Measurements from ENCODE around the gene CD300LF.

Gene CD300LF

DNA sequence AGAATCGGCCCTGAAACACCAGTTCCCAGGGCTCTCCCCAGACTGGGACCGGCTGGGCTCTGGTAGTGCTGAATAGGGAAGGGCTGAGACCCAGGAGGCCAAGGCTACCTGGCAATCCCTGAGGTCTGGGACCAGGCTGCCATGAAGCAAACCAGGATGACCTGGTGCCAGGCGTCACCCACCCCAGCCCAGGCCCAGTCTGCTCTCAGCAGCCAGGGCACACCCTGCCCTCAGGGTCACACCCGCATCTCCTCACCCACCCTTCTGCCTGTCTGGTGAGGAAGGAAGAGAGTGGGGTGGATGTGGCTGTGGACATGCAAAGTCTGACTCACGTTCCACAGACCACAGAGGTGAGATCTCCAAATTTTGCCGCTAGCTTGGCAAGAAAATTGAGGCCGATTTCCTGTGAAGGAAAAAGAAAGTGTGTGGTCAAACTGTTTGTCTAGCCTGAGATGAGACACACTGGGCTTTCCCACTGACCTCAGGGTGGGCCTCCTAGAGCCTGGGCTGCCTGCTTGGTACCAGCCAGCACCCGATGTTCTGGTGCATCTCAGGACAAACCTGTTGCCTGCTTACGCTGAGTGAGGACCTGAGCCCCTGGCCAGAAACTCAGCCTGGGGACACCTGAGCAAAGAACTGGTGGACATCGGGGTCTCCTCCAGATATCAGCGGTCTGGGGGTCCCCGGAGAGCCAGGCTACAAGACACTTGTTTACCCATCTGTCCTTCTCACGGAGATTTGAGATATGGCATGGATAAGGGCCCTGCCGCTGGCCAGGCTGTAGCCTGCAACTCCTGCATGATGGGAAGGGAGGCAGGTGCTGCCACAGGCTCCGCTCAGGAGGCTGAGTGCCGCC lies 18.0 kb upstream of the CD300LF start:
- in situ Hi-C loops (cut with MboI; ENCODE audit: low sequenced_read_pairs): no loop called here

DNA sequence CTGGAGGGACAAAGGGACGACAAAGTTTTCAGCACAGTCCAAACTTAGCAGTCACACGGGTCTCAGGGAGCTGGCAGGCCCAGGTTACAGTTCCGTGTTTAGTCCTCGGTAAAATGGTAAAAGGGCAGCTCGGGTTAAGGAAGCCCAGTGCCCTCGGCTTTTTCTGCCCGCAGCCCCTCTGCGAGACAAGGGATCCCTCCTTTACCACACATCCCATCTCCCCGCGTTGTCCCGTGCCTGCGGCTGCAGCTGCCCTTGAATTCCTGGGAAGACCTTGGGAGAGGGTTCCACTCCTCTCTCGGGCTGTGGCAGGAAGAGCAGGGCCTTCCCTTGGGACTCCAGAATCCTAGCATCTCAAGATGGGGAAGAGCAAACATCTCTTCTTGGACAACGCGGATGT lies 17.1 kb upstream of the CD300LF start:
- in situ Hi-C loops (cut with MboI; ENCODE audit: low sequenced_read_pairs): no loop called here

DNA sequence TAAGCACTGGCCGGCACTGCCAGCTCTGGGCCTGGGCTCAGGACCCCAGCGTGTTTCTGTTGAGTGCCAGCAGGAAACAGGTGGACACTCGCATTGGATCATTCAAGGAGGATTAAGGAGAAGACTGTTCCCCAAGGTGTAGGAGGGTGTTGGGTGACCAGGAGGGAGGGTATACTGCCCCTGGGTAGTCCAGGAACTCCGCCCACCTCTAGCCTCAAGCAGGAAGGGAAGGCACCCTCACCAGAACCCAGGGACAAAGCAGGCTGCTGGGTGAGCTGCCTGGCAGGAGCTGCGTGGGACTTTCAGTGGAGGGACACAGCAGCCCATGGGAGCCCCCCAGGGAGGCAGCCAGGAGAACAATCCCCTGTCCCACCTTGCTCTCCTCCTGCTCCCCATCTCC lies 16.6 kb upstream of the CD300LF start:
- in situ Hi-C loops (cut with MboI; ENCODE audit: low sequenced_read_pairs): no loop called here

DNA sequence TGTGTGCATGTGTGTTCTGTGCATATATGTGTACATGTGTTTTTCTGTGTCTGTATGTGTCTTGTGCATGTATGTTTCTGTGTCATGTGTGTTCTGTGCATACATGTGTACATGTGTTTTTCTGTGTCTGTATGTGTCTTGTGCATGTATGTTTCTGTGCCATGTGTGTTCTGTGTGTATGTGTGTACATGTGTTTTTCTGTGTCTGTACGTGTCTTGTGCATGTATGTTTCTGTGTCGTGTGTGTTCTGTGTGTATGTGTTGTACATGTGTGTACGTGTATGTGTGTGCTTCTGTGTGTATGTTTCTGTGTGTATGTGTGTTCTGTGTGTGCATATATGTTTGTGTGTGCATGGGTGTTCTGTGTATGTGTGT lies 16.0 kb upstream of the CD300LF start:
- in situ Hi-C loops (cut with MboI; ENCODE audit: low sequenced_read_pairs): no loop called here

DNA sequence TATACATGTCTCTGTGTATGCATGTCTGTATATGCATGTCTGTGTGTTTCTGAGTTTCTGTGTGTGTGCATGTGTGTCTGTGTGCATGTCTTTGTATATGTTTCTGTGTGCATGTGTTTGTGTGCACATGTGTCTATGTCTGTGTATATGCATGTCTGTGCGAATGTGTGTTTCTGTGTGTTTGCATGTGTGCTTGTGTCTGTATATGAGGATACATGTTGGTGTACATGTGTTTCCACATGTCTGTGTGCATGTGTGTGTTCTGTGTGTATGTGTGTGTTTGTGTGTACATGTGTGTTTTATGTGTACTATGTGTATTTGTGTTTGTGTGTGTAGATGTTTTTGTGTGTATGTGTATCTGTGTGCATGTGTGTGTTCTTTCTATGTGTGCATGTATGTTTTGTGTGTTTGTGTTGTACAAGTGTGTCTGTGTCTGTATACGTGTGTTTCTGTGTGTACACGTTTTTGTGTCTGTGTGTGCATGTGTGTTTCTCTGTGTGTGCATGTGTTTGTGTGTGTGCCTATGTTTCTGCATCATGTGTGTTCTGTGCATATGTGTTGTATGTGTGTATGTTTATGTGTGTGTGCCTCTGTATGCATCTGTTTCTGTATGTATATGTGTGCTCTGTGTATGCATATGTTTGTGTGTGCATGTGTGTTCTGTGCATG lies 15.4 kb upstream of the CD300LF start:
- in situ Hi-C loops (cut with MboI; ENCODE audit: low sequenced_read_pairs): no loop called here

DNA sequence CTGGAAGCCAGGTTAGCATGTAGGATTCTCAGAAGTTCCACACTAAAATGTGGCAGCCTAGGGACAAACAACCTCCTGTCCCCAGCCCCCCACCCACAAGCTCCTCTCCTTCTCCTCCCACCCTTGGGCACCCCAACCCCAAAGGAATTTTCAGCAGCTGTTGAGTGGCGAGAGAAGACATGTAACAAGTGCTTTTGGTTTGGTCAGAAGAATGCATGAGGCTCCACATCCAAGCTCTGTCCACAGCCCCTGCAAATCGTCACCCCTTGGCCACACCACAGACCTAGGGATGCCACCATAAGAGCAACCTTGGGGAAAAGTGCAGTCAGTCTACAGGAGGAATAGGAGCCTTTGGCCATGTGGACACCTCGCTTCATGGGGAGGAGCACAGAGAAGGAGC lies 12.4 kb upstream of the CD300LF start:
- in situ Hi-C loops (cut with MboI; ENCODE audit: low sequenced_read_pairs): no loop called here

DNA sequence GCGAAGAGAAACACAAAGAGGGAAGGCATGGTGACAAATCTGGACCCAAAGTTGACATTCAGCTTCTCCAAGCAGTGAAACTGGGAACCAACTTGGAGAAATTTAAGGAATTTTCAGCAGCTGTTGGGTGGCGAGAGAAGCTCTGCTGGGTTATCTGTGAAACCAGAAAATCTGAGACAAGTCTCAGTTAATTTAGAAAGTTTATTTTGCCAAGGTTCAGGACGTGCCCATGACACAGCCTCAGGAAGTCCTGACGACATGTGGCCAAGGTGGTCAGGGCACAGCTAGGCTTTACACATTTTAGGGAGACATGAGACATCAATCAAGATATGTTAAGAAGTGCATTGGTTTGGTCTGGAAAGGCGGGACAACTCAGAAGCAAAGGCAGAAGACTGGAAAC lies 11.2 kb upstream of the CD300LF start:
- in situ Hi-C loops (cut with MboI; ENCODE audit: low sequenced_read_pairs): no loop called here

DNA sequence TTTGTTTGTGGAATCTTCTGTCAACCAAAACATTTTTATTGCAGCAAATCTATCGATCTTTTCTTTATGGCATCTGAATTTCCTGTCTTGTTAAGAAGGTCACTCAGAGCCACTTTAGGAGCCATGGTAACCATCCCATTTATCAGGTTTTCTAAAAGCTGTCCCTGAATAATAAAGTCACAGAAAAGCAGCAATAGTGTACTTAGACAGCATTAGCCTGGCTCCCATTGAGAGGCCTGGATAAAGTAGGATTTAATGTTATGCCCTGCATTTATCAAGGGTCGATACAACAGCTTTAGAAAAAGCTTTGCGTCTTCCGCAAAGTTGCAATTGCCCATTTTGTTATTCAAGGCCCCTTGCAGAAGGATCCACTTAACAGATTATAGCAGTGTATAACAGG lies 10.1 kb upstream of the CD300LF start:
- in situ Hi-C loops (cut with MboI; ENCODE audit: low sequenced_read_pairs): no loop called here

DNA sequence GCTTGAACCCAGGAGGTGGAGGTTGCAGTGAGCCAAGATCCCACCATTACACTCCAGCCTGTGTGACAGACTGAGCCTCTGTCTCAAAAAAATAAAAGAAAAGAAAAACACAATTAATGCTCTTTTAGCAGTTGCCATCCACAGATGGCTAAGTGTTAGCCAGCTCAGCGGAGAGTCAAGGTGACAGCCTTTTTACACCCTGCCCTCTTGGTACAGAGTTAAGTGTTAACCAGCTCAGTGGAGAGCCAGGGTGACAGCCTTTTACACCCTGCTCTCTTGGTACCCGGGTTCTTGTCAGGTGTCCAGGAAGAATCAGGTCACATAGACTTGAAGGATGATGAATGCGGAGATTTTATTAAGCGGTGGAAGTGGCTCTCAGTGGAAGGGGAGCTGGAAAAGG lies 7.8 kb upstream of the CD300LF start:
- in situ Hi-C loops (cut with MboI; ENCODE audit: low sequenced_read_pairs): no loop called here

DNA sequence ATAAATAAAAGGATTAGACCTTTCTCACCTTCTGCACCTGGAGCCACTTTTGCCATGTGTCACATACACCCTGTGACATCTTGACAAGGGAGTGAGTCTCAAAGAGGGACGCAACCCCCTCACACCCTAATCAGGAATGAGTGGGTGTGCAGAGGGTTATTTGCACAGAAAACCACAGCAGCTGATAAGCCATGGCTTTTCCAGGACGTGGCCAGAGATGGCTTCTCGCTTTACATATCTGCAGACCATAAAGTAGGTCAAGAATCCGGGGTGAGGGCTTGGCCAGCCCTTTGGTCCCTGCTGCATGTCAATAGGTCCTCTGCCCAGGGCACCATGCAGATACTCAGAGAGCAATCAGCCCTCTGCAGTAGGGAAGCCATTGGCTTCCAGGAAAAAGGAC lies 2.4 kb upstream of the CD300LF start:
- in situ Hi-C loops (cut with MboI; ENCODE audit: low sequenced_read_pairs): no loop called here

DNA sequence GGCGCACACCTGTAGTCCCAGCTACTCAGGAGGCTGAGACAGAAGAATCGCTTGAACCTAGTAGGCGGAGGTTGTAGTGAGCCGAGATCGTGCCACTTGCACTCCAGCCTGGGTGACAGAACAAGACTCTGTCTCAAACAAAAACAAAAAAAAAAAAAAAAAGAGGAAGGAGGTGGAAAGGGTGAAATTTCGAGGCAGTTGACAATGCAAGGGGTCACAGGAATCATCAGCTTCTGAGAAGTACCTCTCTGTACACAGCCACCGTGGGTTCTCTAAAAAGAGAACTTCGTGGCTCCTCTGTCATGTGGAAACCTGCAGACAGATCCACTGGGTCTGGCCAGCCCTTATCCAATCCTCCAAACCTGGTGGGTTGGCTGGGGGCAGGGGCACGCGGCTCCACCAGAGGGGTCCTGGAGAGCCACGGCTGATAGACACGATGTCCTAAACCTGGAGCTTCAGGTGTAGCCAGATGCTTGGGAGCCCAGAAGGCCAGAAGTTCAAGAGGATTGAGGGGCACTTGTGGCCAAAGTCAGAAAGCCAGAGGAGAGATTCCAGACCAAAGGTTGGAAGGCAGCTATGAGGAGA lies 540 bp upstream of the CD300LF start:
- in situ Hi-C loops (cut with MboI; ENCODE audit: low sequenced_read_pairs): no loop called here

DNA sequence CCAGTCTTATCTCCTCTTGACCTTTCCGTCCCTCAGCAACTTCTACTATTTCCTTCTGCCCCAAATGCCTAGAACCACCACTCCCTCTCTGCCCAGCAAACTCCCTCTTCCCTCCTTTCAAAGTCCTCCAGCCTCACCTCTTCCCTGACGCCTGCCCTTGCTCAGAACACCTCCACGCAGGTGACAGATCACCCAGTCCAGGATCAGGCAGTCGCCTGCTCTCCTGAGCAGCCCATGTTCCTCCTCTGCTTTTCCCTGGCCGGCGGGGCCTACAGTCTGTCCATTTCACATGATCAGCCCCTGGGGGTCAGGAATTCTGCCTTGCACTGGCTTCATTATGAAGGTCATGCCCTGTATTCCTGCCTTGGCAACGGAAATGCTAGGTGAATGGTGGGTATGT lies 422 bp downstream of the CD300LF start:
- in situ Hi-C loops (cut with MboI; ENCODE audit: low sequenced_read_pairs): no loop called here

DNA sequence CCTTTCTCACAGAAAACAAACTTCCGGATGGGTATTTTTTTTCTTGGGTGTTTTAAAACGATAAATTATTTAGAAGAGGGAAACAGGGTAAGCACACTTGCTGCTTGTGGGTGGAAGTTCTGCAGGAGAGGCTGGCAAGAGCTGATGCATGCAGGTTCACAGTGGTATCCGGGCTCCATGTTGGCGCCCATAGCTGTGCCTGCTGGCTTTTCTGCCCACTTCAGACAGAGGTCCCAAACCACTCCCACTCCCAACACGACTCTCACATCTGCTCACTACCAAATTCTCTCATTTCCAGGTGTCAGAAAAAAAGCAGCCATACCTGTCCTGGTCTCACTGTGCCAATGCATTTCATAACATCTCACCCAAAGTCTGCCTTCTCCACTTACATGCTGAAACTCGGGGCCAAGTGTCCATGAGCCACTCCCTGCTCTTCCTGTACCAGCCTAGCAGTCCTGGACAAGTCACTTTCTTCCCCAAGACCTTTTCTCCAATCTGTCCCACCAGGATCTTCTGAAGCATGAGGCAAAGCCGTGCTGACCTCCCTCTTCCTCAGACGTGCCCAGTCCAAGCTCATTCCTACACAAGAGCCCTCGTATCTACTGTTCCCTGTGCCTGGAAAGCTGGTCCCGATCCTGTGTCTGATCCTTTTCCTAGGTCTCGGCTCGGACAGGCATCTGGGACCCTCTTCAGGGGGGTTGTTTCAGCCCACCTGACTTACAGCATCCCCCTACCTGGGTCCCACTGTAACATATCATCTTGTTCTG lies 1.5 kb downstream of the CD300LF start:
- in situ Hi-C loops (cut with MboI; ENCODE audit: low sequenced_read_pairs): no loop called here

DNA sequence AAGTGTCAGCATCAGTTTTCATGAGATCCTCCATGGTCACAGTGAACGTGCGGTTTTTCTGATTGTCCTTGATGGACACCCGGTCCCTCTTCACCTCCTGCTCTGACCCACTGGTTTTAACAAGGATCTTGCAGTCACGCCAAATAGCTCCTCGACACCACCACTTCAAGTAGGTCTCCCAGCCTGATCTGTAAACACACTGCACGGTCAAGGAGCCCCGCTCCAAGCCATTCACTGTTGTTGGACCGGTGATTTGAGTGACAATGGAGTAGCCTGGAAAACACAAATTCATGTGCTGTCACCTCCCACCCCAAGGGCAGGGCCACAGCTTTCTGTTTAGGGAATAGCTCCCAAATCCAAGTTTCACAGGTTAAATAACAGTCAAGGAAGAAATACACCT lies 8.2 kb downstream of the CD300LF start:
- in situ Hi-C loops (cut with MboI; ENCODE audit: low sequenced_read_pairs): no loop called here

DNA sequence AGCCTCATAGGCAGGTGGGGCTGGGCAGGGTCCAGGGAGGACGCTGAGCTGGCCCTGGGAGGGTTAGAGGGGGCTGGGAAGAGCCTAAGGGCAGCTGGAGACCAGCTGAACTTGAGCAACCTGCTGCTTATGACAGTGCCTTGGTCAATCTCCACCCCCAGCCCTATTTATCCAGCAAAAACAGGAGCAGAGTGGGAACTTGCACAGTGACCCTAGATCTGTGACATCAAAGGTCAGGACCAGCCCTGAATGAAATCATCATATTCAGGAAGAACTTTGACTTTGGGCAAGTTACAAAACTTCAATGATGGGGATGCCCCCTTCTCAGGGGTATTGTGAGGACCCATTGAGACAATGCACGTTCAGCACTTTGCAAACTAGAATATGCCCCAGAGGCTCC lies 9.4 kb downstream of the CD300LF start:
- in situ Hi-C loops (cut with MboI; ENCODE audit: low sequenced_read_pairs): no loop called here

DNA sequence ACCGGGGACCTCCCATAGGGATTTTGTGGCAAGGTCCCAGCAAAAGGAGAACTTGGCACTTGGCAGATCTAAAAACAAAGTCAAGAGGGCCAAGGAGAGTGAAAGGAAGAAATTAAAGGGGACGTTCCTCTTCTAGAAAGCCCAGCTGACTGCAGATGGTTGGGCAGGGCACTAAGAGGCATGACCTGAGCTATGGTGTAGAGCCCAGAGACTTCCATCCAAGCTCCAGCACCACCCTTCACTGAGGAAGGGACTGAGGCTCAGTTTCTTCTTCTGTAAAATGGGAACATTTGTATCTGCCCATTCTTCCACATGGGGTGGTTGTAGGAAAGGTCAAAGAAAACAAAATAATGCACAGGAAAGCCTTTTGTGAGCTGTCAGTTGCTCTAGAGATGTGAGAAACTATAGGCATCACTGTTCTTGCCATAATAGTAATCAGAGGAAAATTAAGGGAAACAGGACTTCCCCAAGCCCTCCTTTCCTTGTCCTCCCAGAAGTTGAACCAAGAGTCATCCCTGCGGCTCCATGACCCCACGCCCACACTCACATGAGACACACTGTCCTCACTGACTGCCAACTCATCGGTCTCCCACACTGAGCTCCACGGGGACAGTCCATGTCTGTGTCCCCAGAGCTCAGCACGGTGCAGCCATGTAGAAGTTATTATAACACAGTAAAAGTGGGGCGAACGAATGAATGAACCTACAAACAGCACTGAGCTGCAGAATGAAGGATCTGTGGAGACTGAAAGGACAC lies 10.4 kb downstream of the CD300LF start:
- in situ Hi-C loops (cut with MboI; ENCODE audit: low sequenced_read_pairs): no loop called here

DNA sequence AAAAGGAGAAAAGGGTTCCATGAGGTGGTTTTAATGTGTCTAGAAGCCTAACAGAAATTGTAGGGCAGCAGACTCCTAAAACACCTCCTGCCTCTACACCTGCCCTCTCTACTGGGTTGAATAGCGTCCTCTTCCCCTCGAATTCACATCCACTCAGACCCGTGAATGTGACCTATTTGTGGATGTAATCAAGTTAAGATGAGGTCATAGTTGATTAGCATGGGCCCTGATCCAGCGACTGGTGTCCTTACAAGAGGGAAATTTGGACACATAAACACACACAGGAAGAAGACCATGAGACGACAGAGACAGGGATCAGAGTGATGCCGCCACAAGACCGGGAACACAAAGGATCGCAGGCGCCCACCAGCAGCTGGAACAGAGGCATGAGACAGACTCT lies 13.5 kb downstream of the CD300LF start:
- in situ Hi-C loops (cut with MboI; ENCODE audit: low sequenced_read_pairs): no loop called here

DNA sequence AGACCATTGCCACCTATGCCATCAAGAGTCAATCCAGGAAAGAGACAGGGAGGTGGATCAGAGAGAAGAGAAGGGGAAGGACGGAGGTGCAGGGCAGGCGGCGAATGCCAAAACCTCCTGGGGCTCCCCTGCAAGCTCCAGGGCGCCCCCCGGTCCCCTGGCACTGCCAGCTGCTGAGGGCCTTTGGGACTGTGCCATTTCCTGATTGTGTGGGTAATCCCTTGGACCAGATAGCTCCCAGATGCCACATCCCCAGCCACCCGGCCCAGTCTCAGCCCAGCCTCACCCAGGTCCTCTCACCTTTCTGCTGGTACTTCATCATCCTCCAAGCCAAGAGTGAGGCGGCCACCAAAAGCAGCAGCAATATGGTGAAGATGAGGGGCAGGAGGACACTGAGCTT lies 14.7 kb downstream of the CD300LF start:
- in situ Hi-C loops (cut with MboI; ENCODE audit: low sequenced_read_pairs): no loop called here

DNA sequence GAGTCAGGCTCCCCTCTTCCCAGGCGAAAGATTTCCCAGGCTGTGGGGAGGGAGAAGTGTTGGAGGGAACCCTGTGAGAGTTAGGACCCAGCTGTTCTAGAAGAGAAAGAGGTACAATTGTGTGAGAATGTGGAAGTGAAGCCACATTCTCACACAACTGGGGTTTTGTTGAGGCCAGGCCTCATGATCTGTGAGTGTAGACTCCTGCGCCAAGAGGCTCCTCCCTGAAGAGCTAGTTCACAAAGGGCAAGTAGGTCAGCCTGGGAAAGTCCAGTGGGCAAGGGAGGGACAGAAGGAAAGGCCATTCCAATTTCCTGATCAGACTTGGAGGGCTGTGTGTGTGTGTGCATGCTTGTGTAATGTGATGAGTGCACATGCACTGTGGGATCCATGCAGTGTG lies 15.2 kb downstream of the CD300LF start:
- in situ Hi-C loops (cut with MboI; ENCODE audit: low sequenced_read_pairs): no loop called here

DNA sequence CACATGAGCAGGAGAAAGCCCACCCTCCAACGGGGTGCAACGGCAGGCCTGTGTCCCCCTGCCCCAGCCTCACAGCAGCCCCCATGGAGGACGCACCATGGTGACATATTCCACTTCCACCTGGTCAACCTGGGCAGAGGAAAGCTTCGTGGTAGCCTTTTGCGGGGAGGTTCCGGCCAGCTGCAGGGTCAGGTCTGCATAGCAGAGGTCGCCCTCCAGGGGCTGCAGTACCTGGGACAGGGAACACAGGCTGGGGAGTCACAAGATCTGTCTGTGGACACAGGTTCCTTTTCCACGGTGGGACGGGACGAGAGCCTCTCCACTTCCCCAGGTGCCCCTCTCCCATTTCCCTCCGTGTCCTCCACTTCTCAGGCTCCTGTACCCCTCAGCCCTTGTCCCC lies 17.1 kb downstream of the CD300LF start:
- in situ Hi-C loops (cut with MboI; ENCODE audit: low sequenced_read_pairs): no loop called here

DNA sequence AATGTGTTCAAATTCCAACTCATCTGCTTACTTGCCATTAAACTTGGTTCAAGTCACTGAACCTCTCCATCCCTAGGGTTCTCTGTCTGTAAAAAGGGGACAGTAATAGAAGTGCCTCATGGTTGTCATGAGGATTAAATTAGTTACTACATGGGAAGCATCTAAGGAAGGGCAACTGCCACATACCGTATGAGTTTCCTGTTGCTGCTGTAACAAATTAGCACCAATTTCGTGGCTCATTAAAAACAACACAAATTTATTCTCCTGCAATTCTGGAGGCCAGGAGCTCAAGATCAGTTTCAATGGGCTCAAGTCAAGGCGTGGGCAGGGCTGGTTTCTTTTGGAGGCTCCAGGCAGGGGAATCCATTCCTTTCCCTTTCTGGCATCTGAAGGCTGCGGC lies 18.6 kb downstream of the CD300LF start:
- in situ Hi-C loops (cut with MboI; ENCODE audit: low sequenced_read_pairs): no loop called here
